C4-2B (cell line): ENCODE data around the gene CD34.

Experiments
- H3K27ac ChIP-seq: fragments of 450-650 bp; 2 replicates; pipeline ENCODE4 v1.5.1; 2017
- ZFX ChIP-seq: fragments of 450-650 bp; IDR thresholded peaks from 2 replicates; pipeline ENCODE4 v1.6.1; 2017
- TF ChIP-seq, protein P1 (sequence below): fragments of 450-650 bp; conservative IDR thresholded peaks from 2 replicates; pipeline ENCODE4 v1.5.1; 2017; ENCODE audit warnings: mild to moderate bottlenecking

The CD34 gene

DNA sequence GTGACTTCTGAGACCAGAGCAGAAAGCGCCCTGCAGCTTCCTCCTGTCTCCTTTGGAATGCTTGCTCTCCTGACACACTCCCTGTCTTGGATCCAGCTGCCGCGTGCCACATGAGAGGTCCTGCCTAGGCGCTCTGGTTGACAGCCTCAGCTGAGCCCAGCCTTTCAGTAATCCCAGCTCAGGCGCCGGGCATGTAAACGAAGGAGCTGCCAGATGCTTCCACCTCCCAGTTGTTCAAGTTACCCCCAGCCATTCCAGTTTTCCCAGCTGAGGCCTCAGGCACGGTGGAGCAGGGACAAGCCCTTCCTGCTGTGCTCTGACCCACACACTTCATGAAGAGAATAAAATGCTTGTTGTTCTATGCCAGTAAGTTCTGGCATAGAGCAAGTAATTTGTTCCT lies 14.3 kb upstream of the CD34 start:
- no peak for TF ChIP-seq ZFX
- TF ChIP-seq, protein P1, sequence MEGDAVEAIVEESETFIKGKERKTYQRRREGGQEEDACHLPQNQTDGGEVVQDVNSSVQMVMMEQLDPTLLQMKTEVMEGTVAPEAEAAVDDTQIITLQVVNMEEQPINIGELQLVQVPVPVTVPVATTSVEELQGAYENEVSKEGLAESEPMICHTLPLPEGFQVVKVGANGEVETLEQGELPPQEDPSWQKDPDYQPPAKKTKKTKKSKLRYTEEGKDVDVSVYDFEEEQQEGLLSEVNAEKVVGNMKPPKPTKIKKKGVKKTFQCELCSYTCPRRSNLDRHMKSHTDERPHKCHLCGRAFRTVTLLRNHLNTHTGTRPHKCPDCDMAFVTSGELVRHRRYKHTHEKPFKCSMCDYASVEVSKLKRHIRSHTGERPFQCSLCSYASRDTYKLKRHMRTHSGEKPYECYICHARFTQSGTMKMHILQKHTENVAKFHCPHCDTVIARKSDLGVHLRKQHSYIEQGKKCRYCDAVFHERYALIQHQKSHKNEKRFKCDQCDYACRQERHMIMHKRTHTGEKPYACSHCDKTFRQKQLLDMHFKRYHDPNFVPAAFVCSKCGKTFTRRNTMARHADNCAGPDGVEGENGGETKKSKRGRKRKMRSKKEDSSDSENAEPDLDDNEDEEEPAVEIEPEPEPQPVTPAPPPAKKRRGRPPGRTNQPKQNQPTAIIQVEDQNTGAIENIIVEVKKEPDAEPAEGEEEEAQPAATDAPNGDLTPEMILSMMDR: no peak
- H3K27ac ChIP-seq: no peak overlapping the region

DNA sequence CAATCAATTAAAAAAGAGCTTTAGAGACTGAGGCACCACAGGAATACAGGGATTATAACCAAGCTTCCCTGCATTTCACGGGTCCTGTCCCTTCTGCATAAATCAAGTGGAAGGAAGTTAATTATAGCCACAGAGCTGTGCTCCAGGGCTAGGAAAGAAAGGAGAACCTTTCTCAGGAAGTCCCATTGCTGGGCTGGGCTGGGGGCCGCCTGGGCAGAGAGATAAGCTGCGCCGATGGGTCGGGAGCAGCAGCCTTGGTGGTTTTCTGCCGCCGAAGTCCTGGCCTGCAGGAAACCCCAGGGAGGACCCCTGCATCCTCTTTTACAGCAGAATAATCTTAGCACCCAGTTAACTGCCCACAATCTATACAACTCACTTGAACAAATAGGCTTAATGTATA lies 12.6 kb upstream of the CD34 start:
- TF ChIP-seq, protein P1: no peak
- no peak for TF ChIP-seq ZFX
- no peak overlapping the region for H3K27ac ChIP-seq

DNA sequence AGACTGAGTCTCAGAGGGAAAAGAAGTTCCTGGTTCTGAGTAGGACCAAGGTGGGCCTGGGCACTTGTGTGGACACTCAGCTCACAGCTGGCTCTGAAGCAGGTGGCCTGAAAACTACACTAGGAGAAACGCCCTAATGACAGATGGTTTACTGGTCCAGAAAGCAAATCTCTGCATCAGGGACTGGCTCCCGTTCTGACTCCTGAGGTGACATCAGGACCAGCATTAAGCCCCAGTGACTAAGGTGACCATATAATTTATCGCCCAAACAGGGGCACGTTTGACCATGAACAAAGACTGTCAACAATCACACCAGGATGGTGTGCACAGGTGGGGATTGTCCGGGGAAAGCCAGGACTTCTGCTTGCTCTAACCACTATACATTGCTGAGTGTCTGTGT lies 12.2 kb upstream of the CD34 start:
- no peak overlapping the region for H3K27ac ChIP-seq
- TF ChIP-seq ZFX: no peak
- TF ChIP-seq, protein P1: no peak

DNA sequence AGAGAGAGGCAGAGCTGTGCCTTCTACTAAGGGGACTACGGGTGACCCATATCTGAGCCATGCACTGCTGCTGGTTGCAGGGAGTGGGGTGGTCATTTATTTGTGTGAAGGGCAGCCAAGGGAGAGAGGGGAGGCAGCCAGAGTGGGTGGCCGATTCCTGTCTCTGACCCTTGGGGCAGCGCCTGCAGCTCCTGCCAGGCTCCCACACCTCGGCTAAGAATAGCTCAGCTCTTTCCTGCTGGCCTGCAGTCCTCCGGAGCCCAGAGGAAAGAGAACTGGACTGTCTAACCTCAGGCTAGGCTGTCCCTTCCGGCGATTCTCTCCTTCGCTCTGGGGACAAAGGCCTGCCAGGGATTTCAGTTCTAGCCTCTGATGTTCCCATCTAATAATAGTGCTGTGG lies 11.6 kb upstream of the CD34 start:
- no peak overlapping the region for H3K27ac ChIP-seq
- TF ChIP-seq ZFX: no peak
- TF ChIP-seq, protein P1: no peak

DNA sequence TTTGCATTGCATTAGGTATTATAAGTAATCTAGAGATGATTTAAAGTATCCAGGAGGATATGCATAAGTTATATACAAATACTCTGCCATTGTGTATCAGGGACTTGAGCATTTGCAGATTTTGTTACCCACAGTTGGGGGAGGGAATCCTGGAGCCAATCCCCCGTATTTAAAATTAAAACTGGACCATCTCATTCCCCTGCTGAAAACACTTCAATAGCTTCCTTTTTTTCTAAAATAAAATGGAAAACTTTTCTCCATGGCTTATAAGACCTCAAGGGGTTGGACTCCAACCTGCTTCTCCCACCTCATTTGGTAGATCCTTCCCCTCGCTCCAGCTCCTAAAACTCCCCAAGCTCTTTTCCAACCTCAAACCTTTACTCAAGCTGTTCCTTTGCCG lies 10.4 kb upstream of the CD34 start:
- no peak overlapping the region for H3K27ac ChIP-seq
- TF ChIP-seq ZFX: no peak
- TF ChIP-seq, protein P1: no peak

DNA sequence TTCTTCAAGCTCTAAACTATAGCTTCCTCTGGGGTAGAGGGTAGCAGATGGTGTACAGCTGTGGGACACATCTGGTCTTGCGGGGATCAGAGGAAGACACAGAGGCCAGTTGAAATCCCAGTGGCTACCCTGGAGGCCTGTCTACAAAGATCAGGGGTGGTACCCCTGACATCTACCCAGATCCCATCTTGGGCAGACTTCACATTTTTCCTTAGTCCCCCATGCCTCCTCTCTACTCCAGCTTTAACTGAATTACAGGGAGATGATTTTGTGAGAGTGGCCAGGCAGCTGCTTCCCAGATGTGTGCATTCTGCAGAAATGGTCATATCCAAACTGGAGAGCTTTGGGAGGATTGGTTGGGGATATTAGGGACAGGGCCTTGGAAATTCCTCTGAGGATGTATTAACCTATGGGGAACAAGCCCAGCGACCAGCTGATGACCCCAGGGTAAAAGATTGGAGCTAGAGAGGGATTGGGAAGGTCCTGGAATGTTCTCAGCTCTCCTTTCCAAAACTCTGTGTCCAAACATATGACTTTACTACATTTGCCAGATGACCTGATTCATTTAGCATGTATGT lies 9.6 kb upstream of the CD34 start:
- no peak overlapping the region for H3K27ac ChIP-seq
- TF ChIP-seq, protein P1: no peak
- TF ChIP-seq ZFX: no peak

DNA sequence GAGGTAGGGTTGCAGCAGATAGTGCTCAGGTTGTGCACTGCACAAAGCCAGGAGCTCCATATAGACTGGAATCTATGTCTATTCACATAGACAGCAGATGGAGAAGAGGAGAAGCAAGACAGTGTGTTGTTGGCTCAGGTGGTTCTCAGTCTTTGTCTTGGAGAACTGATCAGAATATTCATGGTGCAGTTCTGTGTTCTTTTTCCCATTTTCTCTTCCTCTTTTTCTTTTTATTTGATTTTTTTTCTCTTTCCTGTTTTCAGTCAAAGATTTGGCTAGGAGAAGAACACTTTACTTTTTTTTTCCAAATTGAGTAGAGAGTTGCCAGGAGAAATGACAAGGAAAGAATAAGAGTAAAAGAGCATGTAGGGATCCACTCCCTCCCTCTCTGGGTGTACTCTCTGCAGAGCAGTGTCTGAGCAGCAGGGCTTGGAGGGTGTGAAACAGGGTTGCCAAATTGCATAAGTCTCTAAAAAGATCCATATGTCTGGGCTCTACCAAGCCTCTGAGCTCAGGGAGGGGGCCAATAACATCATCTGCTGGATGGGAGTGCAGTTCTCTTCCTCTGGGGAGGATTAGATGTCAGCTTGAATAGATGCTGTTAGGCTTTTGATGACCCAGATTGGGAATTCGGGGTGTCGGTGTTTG lies 8.7 kb upstream of the CD34 start:
- H3K27ac ChIP-seq: no peak overlapping the region

More for the DNA sequence above, 8.7 kb upstream of the CD34 start:
- TF ChIP-seq ZFX: no peak
- TF ChIP-seq, protein P1: no peak
